GM20431 (cell line): ENCODE data around the gene FAM98B.

Source experiments
- in situ Hi-C: fragments of 300-500 bp; cut with MseI, MboI; formaldehyde crosslinking; loops from one replicate; pipeline ENCODE4 v1.15.0; 2020; ENCODE audit warnings: low sequenced_read_pairs; ENCODE audit not compliant: unreplicated experiment

Gene FAM98B

GRCh38 chr15:38533926-38534325 is 80.0 kb downstream of the FAM98B start:
- in situ Hi-C loops = no loop called here

GRCh38 chr15:38534691-38535090 is 80.8 kb downstream of the FAM98B start:
- in situ Hi-C loops = no loop called here

- in situ Hi-C loops = no loop called here
Observed at GRCh38 chr15:38535491-38536200, 81.7 kb downstream of the FAM98B start.

- in situ Hi-C loops = no loop called here
Observed at GRCh38 chr15:38536201-38536676, 82.3 kb downstream of the FAM98B start.
